Non-pigmented ciliary epithelial cell (primary cell): ENCODE measurements around the gene FBXL20.

Source experiments
- DNase-seq: peaks from one replicate; pipeline ENCODE4 v3.0.0-alpha.2; 2010; ENCODE audit warnings: low read depth

The FBXL20 gene

DNA sequence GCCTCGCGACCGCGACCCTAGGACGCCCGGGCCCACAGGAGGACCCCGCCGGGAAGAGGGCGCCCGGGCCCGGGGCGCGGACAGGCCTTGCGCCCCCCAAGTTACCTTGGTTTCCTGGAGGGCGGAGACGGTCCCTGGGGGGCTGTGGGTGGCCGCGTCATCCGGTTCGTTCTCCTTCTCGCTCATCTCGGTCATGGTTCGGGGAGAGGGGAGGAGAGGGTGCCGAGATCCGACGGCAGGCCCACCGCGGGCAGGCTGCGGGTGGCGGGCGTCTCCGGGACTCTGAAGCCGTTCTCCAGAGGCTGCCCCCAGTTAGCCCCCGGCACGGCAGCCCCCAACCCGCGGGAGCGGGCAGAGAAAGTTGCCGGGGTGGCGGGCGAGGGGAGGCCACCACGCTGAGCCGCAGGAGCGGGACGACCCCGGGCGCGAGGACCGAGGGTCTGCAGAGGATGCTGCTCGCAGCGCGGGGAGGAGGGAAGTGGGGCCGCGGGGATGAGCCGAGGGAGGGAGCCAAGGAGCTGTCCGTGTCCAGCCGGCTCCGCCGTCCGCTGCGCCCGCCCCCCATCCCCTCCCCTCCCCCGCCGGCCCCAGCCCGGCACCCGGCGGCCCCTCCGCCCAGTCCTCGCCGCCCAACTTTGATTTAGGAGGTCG is 176.0 kb downstream of the FBXL20 start, which contains the start of gene STAC2:
STAC2 (minus strand) TSS at position 638 of the 651 bp plus-strand sequence; CDS start at position 195, 443 bp downstream.
- DNase-seq = no peak

DNA sequence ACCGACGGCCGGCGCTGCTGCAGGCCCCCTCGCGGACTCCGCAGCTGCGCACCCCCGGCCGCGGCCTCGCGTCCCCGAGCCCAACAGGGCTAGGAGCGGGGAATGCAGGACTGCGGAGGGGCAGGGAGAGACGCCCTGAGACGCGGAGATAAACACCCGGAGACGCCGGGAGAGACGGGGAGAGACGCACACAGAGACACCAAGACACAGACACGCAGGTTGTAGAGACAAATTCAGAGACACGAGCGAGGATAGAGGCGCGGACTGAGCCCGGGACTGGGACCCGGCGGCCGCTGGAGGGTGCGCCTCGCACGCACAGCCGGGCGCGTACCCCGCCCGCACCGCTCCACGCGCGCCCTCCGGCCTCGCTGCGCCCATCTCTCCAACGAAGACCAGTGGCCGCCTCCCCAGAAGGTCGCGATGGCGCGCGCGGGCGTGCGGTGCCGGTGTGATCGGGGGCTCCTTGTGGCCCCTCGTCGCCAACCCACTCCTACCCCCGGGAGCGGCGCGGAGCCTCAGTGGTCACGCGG is 176.6 kb downstream of the FBXL20 start:
- DNase-seq = no peak

DNA sequence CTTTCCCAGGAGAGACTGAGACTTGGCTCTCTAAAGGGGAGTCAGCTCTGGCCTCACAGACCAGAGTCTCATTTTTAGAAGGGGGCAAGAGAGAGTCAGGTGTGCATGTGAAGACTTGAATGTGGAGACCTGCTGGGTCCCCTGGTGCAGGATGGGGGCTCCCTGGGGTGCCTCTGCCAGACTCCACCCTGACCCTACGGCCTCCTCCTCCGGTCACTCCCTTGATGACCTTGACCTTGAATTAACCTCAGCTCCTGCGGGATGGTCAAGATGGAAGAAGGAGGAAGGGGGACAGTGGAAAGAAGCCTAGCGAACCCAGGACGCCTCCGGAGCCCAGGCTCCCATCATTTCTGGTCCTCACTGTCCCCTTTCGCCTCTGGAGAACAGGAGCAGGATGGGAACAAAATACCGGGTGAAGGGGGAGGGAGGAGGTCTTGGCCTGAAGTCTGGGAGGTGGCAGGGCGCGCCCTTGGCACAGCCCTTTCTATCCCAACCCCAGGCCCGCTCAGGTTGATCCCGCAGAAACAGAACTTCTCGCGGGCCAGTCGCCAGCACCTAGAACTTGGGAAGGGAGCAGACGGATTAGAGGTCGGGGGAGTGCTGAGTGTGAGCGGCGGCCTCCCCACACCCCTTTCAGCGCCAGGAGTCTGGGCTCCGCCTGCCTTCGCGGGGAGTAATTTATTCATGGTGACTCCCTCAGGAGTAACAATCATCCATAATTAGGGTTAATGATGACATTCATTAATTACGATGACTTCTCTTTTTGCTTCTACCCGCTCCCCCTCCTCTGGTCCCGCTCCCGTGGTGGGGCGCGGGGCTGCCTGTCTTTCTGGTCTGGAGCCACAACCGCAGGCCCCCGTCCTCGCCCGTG is 177.3 kb downstream of the FBXL20 start:
- DNase-seq = no peak

- DNase-seq = no peak
Observed at GRCh38 chr17:39222866-39223834, 178.3 kb downstream of the FBXL20 start.

- no peak for DNase-seq
Observed at GRCh38 chr17:39222151-39222550, 179.3 kb downstream of the FBXL20 start.

DNA sequence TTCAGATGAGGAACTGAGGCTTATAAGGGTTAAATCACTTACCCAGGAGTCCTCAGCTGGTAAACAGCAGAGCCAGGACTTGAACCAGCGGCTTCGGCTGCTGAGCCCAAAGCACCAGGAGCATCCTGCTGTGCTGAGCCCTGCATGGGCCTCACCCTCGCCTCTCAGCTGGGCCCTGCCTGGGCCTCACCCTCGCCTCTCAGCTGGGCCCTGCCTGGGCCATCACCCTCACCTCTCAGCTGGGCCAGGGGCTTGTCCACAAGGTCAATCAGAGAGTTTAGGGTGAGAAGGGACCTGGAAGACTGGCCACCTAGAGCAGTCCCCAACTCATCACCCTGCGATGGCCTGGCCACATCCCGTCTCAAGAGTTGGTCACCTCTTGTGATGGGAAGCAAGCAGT is 179.9 kb downstream of the FBXL20 start:
- DNase-seq = no peak

DNA sequence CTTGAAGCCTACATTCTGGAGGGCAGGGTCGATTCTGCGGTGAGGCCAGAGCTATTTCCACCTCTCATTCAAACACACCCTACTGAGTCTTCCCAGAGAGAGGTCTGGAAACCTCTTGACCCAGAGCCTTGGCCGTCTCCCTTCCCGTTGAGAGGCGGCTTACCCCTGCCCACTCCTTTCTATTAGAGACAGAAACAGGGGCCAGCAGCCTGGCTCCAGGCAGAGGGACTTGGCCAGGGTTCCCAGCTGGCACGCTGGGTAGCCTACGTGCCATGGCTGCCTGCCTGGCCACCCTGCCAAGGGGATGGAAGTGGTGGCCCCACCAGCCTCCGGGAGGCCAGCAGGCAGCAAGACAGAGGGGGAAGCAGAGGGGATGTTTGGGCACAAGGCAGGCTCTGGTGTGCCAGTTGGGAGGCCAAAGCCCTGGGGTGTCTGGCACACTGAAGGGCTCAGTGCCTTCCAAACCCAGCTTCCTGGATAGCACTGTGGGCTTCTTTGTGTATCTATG is 181.7 kb downstream of the FBXL20 start:
- no peak for DNase-seq

DNA sequence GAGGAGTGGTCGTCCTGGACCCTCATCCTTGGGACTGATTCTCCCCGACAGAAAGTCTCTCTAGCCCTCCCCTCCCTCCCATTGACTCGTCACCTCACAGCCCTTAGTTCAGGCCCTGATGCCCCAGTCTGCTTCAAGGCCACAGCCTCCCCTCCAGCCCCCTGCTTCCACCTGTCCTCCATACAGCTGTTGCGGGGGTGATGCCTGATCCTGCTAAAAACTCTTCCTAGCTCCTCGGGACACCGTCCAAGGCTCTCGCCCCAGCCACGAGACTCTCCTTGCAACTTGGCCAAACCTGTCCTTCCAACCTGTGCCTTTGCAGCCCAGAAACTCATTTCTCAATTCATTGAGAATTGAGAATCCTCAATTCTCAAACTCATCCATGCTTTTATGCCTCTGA is 182.5 kb downstream of the FBXL20 start:
- DNase-seq = no peak

- DNase-seq = no peak
Observed at GRCh38 chr17:39217734-39218369, 183.6 kb downstream of the FBXL20 start.

DNA sequence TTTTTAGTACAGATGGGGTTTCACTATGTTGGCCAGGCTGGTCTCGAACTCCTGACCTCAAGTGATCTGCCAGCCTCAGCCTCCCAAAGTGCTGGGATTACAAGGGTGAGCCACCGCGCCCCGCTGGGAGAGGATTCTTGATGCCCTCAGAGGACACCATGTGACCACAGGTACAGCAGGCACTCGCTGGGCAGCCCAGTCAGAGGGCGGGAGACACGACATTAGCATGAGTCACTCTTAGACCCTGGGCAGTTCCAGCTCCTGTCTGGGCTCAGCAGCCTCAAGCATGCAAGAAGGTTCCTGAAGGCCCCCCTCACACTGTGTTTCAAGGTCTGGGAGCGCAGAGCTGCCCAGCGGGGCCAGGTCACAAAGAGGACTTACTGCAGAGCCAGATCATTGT is 187.6 kb downstream of the FBXL20 start:
- no peak for DNase-seq

- no peak for DNase-seq
Observed at GRCh38 chr17:39212841-39213480, 188.5 kb downstream of the FBXL20 start.

GRCh38 chr17:39212195-39212810 is 189.1 kb downstream of the FBXL20 start:
- DNase-seq = no peak

DNA sequence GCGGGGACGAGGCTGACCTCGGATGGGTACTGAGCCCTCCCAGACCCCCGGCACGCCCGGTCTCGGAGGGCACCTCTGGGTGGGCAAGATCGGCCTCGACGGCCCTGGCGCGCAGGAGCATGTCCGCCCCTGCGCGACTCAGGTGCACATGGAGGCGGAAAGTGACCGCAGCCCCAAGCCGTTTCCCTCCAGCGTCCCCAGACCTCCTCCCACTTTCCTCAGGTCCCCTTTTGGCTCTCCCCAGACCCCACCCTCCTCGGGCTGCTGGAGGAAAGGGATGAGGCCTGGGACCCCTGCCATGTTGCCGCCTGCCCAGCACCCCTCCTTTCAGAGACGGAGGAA is 191.4 kb downstream of the FBXL20 start:
- no peak for DNase-seq

GRCh38 chr17:39209317-39210092 is 191.9 kb downstream of the FBXL20 start:
- no peak for DNase-seq

- no peak for DNase-seq
Observed at GRCh38 chr17:39208893-39209292, 192.5 kb downstream of the FBXL20 start.

DNA sequence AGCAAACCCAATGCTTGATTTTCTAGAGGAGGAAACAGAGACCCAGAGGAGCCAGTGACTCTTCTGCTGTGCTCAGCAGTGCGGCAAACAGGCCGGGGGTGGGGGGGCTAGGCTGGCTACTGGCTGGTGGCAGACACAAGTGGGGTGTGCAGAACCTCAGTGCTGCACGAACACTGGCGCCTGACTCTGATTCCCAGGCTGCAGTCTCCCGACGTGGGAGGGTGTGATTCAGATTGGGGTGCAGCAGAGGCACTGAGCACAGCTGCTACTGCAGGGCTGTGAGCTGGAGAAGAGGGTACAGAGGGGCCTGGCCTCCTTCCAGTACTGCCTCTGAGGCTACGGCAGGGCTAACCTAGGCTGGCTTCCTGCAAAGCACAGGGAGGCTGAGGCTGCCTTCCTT is 193.3 kb downstream of the FBXL20 start:
- no peak for DNase-seq

DNA sequence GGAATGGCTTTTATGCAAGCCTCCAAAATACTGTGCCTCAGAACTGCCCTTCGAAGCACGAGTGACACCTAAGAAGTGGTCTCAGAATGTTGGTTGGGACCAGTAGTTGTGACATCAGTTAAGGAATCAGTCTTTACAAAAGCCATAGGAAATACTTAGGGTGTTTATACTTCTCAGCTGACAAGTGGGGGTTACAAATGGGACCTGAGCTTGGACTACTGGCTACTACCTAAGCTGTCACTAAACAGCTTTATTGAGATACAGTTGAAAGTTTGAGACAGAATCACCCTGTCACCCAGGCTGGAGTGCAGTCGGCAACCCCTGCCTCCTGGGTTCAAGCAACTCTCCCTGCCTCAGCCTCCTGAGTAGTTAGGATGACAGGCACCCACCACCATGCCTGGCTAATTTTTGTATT is 196.3 kb downstream of the FBXL20 start:
- no peak for DNase-seq

DNA sequence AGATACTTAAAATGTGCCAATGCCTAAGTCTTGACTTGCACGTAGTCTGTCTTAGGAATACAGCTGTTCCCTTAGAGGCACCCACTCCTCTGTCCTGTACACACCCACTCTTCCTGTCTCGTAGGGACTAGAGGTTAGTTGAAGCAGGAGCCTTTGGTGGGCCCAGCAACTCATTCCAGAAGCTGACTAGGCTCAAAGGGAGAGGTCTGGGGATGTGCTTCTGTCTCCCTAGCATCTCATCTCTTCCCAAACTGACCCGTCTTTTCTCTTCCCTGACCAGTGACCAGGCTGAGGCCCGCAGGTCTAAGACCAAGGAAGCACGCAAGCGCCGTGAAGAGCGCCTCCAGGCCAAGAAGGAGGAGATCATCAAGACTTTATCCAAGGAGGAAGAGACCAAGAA is 197.2 kb downstream of the FBXL20 start:
- no peak for DNase-seq
